ENCODE data around the gene MRPL38. TPM values are rescaled to one million over a fixed set of nuclear protein-coding genes. Genes with fewer than 3 reads are reported as not detected.
"Not testable (repeated sequence)": the region's sequence is repeated elsewhere in the genome, so short reads cannot be mapped to it uniquely, and the experiment has no call there.

MRPL38 gene
- total RNA-seq, 1 donor from 2014 or later, result 85.5 TPM

DNA sequence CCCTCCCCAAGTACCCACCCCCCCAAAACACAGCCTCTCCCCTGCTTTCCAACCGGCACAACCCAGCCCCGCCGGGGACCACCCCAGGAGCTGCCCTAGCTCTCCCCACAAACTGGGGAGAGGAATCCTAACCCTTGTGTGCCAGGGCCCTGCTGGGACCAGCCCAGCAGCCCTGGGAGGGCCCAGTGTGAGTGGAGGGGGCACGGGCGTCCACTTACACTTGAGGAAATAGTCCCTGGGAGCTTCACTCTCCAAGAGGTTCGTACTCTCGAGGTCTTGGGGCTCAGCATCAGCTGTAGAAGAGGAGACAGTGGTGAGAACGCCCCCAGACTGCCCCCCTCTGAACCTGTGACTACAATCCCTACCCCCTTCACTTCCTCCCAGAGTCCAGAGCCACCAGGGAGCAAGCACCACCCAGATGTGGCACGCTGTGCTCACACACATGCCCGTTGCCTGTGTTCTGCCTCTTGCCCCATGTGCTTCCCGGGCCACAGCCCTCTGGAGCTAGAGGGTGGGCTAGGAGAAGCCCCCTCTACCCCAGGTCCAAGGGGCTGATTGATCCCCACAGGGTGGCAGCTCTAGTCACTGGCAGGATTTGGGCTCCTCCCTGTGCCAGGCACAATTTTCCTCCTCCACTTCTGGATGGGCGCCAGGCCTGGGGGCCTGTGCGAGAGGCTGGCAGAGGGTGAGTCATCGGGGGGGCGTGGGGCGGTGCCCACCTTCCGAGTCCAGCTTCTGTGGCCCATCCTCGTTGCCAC, 29.3 kb downstream of the MRPL38 start:
- TF ChIP-seq, protein P1, sequence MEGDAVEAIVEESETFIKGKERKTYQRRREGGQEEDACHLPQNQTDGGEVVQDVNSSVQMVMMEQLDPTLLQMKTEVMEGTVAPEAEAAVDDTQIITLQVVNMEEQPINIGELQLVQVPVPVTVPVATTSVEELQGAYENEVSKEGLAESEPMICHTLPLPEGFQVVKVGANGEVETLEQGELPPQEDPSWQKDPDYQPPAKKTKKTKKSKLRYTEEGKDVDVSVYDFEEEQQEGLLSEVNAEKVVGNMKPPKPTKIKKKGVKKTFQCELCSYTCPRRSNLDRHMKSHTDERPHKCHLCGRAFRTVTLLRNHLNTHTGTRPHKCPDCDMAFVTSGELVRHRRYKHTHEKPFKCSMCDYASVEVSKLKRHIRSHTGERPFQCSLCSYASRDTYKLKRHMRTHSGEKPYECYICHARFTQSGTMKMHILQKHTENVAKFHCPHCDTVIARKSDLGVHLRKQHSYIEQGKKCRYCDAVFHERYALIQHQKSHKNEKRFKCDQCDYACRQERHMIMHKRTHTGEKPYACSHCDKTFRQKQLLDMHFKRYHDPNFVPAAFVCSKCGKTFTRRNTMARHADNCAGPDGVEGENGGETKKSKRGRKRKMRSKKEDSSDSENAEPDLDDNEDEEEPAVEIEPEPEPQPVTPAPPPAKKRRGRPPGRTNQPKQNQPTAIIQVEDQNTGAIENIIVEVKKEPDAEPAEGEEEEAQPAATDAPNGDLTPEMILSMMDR (IDR thresholded peaks at IDR 0.05), result no peak
- intact Hi-C loops (cut with DNase I), result no loop called here
- H3K27ac ChIP-seq, result peak overlapping the region; percentile 91
- DNase-seq, result no peak
- no peak for ATAC-seq
- no peaks in the 10 kb centered on the region for H3K27me3 ChIP-seq
- peak overlapping the region; percentile 70 for H3K4me3 ChIP-seq
- peaks cover 51% of the 10 kb centered on the region for H3K4me1 ChIP-seq
- H3K36me3 ChIP-seq, result peaks cover 22% of the 10 kb centered on the region
- no peaks in the 10 kb centered on the region for H3K9me3 ChIP-seq

DNA sequence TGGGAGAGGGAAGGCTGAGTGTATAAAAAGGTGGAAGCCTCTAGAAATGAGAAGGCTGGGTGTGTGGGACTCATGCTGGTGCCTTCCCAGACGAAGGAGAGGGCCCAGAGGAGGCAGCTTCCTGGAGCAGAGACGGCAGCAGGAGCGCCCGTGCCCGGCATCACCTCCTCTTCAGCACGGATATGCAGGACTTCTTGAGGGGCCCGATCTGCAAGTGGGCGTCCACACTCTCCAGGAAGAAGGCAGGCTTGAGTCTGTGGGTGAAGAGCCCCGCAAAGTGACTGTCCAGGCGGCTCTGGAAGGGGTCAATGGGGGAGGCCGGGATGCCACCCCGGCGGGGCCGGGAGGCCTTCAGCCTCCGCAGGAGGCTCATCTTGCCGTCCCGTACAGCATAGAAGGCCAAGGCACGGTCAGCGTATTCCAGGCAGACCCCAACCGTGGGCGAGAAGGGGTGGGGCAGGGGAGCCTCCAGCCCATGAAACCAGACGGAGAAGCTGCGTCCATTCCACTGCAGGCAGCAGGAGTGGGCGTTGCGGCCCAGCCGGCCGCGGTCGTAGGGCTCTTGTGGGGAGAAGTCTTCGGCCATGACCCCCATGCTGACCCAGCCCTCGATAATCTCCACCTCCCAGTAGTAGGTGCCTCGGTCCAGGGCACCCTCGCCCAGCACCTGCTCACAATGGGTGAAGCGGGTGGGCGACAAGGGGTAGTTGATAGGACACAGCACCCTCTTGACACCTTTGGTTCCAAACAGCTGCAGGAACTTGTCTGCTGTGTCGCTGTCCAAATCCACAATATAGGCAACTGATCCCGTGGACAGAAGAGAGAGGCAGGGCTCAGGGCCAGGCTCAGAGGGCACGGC, 30.1 kb downstream of the MRPL38 start:
- ATAC-seq (no peak), DNase-seq (no peak)
- Histone ChIP-seq H3K27ac (peak overlapping the region; percentile 91), H3K4me3 (no peak overlapping the region), H3K4me1 (peaks cover 54% of the 10 kb centered on the region), H3K36me3 (peaks cover 22% of the 10 kb centered on the region), H3K9me3 (no peaks in the 10 kb centered on the region), H3K27me3 (no peaks in the 10 kb centered on the region)
- TF ChIP-seq, protein P1 (IDR thresholded peaks at IDR 0.05), result no peak
- intact Hi-C loops (cut with DNase I), result no loop called here

DNA sequence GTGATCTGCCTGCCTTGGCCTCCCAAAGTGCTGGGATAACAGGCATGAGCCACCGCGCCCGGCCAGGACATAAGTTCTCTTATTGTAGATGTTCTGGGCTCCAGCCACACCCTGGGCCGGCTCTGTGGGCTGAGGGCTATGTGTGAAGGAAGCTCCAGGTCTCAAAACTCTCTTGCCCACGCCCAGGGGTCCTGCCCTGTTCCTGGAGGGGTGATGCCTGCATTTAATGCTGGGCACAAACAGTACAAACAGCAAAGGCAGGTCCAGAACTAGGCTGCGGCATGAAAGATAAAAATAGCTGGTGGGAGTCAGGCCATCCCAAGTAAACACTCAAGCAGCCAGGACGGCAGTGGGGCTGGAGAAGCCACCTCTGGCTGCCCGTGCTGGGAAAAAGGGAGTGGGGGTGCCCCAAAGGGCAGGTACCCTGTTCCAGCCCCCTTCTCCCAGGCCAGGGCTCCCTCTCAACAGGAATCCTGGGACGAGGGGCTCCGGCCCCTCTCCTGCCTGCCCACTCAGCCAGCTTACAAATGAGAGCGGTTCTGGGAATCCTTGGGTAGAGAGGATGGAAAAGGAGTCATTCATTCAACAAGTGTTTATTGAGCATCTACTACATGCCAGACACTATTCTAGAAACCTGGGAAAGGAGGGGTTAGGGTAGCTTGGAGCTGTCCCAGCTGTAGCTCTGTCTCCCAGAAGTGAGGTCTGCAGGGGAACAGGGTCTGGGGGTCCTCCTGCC, 30.9 kb downstream of the MRPL38 start:
- TF ChIP-seq, protein P1 (IDR thresholded peaks at IDR 0.05), result no peak
- Histone ChIP-seq H3K36me3 (peaks cover 22% of the 10 kb centered on the region), H3K4me1 (peaks cover 57% of the 10 kb centered on the region), H3K27me3 (no peaks in the 10 kb centered on the region), H3K27ac (peak overlapping the region; percentile 92), H3K9me3 (no peaks in the 10 kb centered on the region), H3K4me3 (no peak overlapping the region)
- intact Hi-C loops (cut with DNase I), result no loop called here
- DNase-seq (no peak), ATAC-seq (no peak)

DNA sequence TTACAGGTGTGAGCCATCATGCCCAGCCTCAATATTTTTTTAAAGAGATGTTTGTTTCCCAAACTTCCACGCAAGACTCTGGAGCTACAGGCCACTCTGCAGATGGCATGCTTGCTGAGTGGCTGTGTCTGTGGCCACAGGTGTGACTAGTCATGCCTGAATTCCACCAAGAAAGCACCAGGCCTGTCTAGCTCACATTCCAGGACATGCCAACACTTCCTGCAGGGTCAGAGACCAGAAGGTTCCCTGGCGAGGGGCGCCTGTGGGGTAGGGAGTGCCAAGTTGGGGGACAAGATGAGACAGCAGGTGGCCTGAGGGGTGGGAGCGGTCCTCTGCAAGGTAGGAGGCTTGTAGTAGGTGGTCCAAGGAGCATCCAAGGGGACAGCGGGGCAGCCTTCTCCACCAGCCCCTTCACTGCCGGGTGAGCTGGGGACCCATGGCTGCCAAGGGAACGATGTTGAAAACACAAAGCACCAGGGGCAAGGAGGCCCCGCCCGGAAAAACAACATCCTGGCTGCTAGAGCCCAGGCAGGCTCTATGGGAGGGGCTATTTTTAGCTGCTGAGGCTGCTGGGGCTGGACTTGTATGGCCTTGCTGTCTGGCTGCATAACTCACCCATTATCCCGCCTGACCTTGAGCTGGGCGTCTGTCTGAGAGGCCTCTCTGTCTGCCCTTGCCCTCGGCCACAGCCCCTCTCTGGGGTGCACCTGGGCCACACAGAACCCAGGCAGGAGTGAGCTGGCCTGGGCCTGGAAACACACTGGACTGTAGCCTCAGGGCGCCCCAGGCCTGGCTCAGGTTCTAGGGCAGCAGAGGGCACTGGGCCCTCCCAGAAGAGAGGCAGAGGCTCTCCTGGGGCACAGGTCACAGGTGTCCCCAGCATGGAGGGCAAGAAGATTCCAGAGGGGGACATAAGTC, 32.0 kb downstream of the MRPL38 start:
- TF ChIP-seq, protein P1 (IDR thresholded peaks at IDR 0.05), result no peak
- H3K4me1 ChIP-seq, result peaks cover 57% of the 10 kb centered on the region
- peak overlapping the region; percentile 92 for H3K27ac ChIP-seq
- no peaks in the 10 kb centered on the region for H3K9me3 ChIP-seq
- intact Hi-C loops (cut with DNase I), result no loop called here
- H3K4me3 ChIP-seq, result no peak overlapping the region
- H3K27me3 ChIP-seq, result no peaks in the 10 kb centered on the region
- peaks cover 22% of the 10 kb centered on the region for H3K36me3 ChIP-seq
- ATAC-seq (peak; percentile 48), DNase-seq (peak; percentile 72)

GRCh38 chr17:75870228-75870627, 34.5 kb downstream of the MRPL38 start:
- intact Hi-C loops (cut with DNase I); H3K9me3 ChIP-seq; ATAC-seq; H3K27me3 ChIP-seq; H3K4me3 ChIP-seq; DNase-seq: not testable (repeated sequence)
- H3K4me1 ChIP-seq, result peaks cover 39% of the 10 kb centered on the region
- H3K27ac ChIP-seq, result peak overlapping the region; percentile 87
- H3K36me3 ChIP-seq, result peaks cover 15% of the 10 kb centered on the region
